Pons (tissue), 1 donor: Measurements from ENCODE around the gene MYL2.

Experiments
- DNase-seq: peaks from one replicate; pipeline ENCODE4 v3.0.0-alpha.2; 2016; ENCODE audit warnings: low spot score

The MYL2 gene

DNA sequence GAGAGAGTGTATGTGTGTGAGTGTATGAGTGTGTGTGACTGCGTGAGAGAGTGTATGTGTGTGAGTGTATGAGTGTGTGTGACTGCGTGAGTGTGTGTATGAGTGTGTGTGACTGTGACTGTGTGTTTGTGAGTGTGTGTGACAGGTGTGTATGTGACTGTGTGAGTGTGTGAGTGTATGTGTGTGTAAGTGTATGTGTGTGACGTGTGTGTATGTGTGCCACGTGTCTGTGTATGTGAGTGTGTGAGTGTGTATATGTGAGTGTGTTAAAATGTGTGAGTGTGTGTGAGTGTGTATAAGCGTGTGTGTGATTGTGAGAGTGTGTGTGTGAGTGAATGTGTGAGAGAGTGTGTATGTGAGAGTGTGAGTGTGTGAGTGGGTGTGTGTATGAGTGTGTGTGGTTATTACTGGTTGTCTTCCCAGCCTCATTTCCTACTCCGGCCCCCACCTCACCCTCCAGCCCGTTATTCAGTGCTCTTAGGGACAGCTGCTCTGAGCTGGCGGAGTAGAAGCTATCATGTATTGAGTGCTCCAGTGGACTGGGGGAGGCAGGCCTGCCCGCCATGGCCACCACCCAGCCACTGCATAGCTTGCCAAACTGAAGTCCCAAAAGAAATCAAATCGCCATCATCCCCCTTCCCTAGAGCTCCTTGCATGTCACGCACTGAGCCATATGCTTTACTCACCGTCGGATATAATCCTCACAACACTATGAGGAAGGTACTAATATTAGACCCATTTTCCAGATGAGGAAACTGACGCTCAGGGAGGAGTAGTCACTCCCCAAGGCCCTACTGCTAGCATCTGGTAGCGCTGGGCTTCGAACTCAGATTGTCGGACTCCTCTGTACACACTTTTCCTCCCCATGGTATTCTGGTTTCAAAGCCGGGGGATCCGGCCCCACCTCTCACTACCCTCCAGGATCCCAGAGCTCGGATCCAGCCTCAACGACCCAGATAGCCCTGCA, 10.3 kb upstream of the MYL2 start:
- DNase-seq, result no peak

- no peak for DNase-seq
Observed at GRCh38 chr12:110929818-110930217, 9.4 kb upstream of the MYL2 start.

GRCh38 chr12:110928700-110929099, 8.3 kb upstream of the MYL2 start:
- no peak for DNase-seq

DNA sequence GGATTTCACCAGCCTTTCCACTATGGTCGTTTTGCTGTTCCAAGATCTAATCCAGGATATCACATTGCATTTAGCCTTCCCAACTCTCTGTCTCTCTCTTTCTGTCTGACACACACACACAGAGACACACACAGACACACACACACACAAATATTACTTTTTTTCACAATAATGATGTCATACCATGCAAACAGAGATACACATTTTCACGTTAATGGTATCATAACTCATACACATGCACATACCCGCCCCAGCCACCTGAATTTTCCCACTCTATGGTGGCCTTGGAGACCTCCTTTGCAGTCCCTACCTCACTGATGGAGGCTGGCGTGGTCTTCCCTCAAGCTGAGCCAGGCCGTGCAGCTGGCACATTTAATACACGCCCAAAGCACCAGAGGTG, 7.2 kb upstream of the MYL2 start:
- no peak for DNase-seq

GRCh38 chr12:110923692-110924334, 3.4 kb upstream of the MYL2 start:
- DNase-seq, result no peak

GRCh38 chr12:110923192-110923591, 2.8 kb upstream of the MYL2 start:
- no peak for DNase-seq

DNA sequence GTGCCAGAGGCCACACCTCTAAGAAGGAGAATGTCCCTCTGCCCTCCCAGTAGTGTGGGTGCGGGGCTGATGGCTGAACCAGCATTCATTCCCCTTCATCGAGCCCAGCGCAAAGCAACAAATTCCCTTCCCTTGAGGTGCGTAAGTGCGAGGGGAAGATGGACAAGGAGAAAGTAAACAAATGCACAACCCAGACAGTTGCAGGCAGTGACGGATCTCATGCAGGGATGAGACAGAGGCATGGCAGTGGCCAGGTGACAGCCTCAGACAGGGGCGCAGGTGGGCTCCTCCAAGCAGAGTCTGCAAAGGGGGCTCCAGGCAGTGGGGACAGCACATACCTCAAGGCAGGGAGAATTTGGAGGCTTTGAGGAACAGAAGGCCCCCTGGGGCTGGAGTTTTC, 2.3 kb upstream of the MYL2 start:
- DNase-seq, result no peak

- DNase-seq, result no peak
Observed at GRCh38 chr12:110921262-110921661, 883 bp upstream of the MYL2 start.

- no peak for DNase-seq
Observed at GRCh38 chr12:110919720-110920119, 659 bp downstream of the MYL2 start.

DNA sequence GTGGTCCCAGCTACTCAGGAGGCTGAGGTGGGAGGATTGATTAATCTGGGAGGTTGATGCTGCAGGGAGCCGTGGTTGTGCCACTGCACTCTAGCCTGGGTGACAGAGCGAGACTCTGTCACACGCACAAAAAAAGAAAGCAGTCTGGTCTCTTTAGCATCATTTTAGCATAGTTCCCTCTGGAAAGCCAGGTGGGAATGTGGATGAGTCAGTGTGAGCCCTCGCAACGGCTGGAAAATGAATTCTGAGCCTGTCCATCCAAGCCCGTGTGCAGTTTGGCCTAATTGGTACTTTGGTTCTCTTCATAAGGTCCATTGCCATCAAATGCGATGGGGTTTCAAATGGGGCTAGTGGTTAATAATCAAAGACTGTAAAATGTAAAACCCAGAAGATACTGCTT, 2.4 kb downstream of the MYL2 start:
- DNase-seq, result no peak

DNA sequence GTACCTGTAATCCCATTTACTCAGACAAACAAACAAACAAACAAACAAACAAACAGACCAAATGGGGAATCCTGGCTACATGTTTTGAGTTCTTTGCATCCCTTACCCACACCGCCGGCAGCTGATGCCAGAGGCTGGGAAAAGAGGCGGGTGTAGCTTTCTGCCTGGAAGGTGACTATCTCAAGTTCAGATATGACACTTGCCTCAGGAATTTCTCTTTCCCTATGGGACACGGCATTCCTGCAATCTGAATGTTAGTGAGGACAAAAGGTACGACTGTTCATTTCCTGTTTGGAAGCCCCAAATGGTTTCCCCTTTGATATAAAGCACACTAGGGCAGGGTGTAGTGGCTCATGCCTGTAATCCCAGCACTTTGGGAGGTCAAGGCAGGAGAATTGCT, 2.9 kb downstream of the MYL2 start:
- no peak for DNase-seq

GRCh38 chr12:110916295-110916875, 4.0 kb downstream of the MYL2 start:
- no peak for DNase-seq

- DNase-seq, result peak; percentile 3
Observed at GRCh38 chr12:110913119-110914056, 7.0 kb downstream of the MYL2 start.

- no peak for DNase-seq
Observed at GRCh38 chr12:110912263-110912662, 8.1 kb downstream of the MYL2 start.

- DNase-seq, result no peak
Observed at GRCh38 chr12:110908377-110909152, 11.8 kb downstream of the MYL2 start.

- DNase-seq, result no peak
Observed at GRCh38 chr12:110907583-110907982, 12.8 kb downstream of the MYL2 start.

GRCh38 chr12:110906985-110907384, 13.4 kb downstream of the MYL2 start:
- DNase-seq, result no peak

GRCh38 chr12:110906516-110906915, 13.9 kb downstream of the MYL2 start:
- no peak for DNase-seq

DNA sequence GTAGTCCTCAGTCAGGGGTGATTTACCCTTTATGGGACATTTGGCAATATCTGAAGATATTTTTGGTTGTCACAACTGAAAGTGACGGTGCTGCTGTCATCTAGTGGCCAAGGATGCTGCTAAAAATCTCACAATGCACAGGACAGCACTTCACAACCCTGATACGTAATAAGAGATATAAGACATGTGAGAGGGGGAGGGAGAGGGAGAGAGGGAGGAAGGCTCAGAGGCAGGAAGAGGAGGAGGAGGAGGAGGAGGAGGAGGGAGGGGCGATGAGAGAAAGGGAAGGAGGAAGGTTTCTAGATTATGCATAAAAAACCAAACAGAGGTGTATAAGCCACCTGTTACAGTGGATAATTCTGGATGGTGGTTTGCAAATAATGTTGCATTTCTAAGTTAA, 14.3 kb downstream of the MYL2 start:
- DNase-seq, result no peak

DNA sequence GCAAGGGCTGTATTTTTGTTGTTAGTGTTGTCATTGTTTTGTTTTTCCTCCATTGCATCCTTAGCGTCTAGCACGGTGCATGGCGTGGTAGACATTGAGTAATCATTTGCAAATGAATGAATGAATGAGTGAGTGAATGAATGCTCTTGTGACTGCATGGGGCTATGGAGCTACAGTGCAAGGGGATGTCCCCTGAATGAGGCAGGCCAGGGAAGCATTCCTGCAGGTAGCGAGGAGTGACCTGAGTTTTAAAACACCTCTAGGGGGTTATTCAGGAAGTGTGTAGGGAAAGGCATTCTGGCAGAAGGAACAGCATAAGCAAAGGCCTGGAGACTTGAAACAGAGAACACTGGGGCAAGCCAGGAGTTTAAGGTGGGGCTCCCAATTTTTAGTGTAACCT, 16.9 kb downstream of the MYL2 start:
- no peak for DNase-seq

- no peak for DNase-seq
Observed at GRCh38 chr12:110901401-110901800, 19.0 kb downstream of the MYL2 start.
